ENCODE data around the gene SRSF9. TPM values are rescaled to one million over a fixed set of nuclear protein-coding genes. Genes with fewer than 3 reads are reported as not detected.

The SRSF9 gene
- total and polyA plus RNA-seq, 2 experiments from 2014 or later, result 154 to 329 TPM

DNA sequence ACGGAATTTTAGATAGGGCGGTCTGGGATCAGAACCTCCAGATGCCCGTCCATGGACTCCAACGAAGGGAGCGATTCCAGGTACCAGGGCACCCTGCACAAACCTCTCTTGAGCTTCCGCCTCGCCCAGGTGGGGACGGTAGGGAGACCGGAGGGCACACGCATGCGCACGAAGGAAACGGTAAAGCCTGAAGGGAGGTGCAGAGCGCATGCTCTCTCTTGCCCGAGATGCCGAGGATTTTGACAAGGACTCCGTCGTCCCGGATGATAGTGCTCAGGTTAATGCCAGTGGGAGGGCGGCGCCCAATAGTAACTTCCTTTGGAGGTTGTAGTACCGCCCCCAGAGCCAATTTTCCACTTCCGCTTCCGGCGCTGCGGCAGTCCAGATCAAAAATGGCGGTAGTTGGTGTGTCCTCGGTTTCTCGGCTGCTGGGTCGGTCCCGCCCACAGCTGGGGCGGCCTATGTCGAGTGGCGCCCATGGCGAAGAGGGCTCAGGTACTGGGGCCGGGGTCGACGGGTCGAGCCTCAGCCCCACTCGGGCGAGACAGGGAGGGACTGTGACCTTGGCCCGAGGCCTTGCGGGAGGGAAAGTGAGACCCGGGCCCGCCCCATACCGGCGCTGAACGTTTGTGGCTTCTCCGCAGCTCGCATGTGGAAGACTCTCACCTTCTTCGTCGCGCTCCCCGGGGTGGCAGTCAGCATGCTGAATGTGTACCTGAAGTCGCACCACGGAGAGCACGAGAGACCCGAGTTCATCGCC is 31.6 kb downstream of the SRSF9 start, which contains the start of gene COX6A1:
Gene COX6A1, plus strand, starts transcription at position 379 of the 760 bp plus-strand sequence. Its CDS starts 14 bp downstream, at position 393.
- H3F3A ChIP-seq (ENCODE audit: insufficient read depth), result peaks cover 13% of the 10 kb centered on the region; the same call in 1 of the 2 replicates
- H3K4me1 ChIP-seq (ENCODE audit: insufficient read depth), result peaks cover 18% of the 10 kb centered on the region
- H3K79me2 ChIP-seq (ENCODE audit: insufficient read depth), result peaks cover 49% of the 10 kb centered on the region
- no peak within 1 kb of the TSS for H3K27ac ChIP-seq
- no peak for TF ChIP-seq EZH2phosphoT487 (IDR thresholded peaks at IDR 0.05; ENCODE audit: insufficient read depth, low read depth)
- TF ChIP-seq EZH2 (IDR thresholded peaks at IDR 0.05; ENCODE audit: insufficient read depth, poor library complexity, severe bottlenecking), result no peak
- no peaks in the 10 kb centered on the region for H3K9me2 ChIP-seq (ENCODE audit: insufficient read depth)
- H3K9me3 ChIP-seq (ENCODE audit: low read depth), result no peaks in the 10 kb centered on the region
- peak within 1 kb of the TSS; percentile 78 for H3K4me3 ChIP-seq
- no peaks in the 10 kb centered on the region for H3K27me3 ChIP-seq (replicated peaks; ENCODE audit: insufficient read depth)
- H3K36me3 ChIP-seq (ENCODE audit: low read depth), result peaks cover 15% of the 10 kb centered on the region
- peak; percentile 99 for DNase-seq
- in situ Hi-C loops (cut with MboI), result no loop called here
- 1 to 2% methylated on average over 51 to 59 of the region's 59 CpGs for WGBS, 2 experiments (ENCODE audit: low coverage in 1 of 2, low lambda C conversion rate in 2 of 2, missing lambda C conversion rate in 2 of 2)
- peak within 1 kb of the TSS; percentile 99 for H2AFZ ChIP-seq
- no peaks in the 10 kb centered on the region for H4K20me1 ChIP-seq (ENCODE audit: insufficient read depth)
- peak within 1 kb of the TSS; percentile 87 for H3K4me2 ChIP-seq (ENCODE audit: unreplicated experiment)
- peak within 1 kb of the TSS; percentile 75 for H3K9ac ChIP-seq

DNA sequence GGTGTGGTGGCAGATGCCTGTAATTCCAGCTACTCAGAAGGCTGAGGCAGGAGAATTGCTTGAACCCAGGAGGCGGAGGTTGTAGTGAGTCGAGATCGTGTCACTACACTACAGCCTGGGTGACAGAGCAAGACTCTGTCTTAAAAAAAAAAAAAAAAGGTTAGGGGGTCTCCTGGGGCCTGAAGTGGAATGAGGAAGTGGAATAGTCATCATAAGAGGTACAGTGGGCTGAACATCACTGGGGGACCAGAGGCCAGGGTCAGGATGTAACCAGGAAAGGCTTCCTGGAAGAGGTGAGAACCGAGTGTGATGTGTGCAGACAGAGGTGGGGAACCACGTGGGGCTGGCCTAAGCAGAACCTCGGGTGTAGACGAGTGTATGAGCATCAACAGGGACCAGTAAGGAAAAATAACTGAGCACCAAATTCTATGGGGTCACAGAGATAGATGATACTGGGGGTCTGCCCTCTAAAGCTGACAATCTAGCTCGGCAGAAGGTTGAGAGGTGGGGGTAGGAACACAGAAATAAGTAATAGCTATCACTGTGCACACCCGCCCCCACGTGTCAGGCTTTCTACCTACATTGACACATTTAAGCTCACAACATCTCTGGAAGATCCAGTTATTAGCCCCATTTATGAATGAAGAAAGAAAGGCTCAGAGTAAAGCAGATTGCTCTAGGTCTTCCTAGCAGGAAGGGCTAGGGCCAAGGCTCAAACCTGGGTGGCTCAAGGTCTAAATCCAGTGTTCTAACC is 36.6 kb downstream of the SRSF9 start:
- Histone ChIP-seq H3K9ac (no peak overlapping the region), H3K79me2 (ENCODE audit: insufficient read depth) (peaks cover 5% of the 10 kb centered on the region), H3K9me3 (ENCODE audit: low read depth) (no peaks in the 10 kb centered on the region), H4K20me1 (ENCODE audit: insufficient read depth) (no peaks in the 10 kb centered on the region), H2AFZ (no peak overlapping the region), H3K4me3 (no peak overlapping the region), H3K4me1 (ENCODE audit: insufficient read depth) (peaks cover 3% of the 10 kb centered on the region; the same call in 1 of the 2 replicates), H3K36me3 (ENCODE audit: low read depth) (no peaks in the 10 kb centered on the region), H3K4me2 (ENCODE audit: unreplicated experiment) (no peak overlapping the region), H3K27me3 (replicated peaks; ENCODE audit: insufficient read depth) (no peaks in the 10 kb centered on the region), H3F3A (ENCODE audit: insufficient read depth) (no peaks in the 10 kb centered on the region), H3K9me2 (ENCODE audit: insufficient read depth) (no peaks in the 10 kb centered on the region), H3K27ac (no peak overlapping the region)
- WGBS, 2 experiments (ENCODE audit: low coverage in 1 of 2, low lambda C conversion rate in 2 of 2, missing lambda C conversion rate in 2 of 2), result 47 to 48% methylated on average over 10 of the region's 10 CpGs
- in situ Hi-C loops (cut with MboI), result no loop called here
- no peak for DNase-seq
- TF ChIP-seq EZH2 (IDR thresholded peaks at IDR 0.05; ENCODE audit: insufficient read depth, poor library complexity, severe bottlenecking), result no peak
- no peak for TF ChIP-seq EZH2phosphoT487 (IDR thresholded peaks at IDR 0.05; ENCODE audit: insufficient read depth, low read depth)

DNA sequence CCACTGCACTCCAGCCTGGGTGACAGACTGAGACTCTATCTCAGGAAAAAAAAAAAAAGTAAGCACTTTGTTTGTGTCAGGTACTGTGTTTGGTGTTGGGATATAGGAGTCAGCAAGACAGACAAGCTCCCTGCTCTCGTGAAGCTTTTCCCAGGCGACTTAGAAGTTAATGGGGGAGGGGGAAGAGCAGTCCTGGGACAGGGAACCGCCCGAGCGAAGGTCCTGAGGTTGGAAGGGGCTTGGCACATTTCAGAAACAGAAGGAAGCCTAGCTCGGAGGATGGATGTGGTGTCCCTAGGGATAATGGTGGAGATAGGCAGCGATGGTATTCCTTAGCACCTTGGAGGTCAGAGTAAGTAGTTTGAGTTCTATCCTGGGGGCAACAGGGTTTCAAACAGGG is 40.2 kb downstream of the SRSF9 start:
- Histone ChIP-seq H3K4me3 (no peak overlapping the region), H3K9ac (no peak overlapping the region), H3K9me3 (ENCODE audit: low read depth) (no peaks in the 10 kb centered on the region), H3K4me1 (ENCODE audit: insufficient read depth) (no peaks in the 10 kb centered on the region), H3K9me2 (ENCODE audit: insufficient read depth) (no peaks in the 10 kb centered on the region), H3K27ac (no peak overlapping the region), H2AFZ (no peak overlapping the region), H3K27me3 (replicated peaks; ENCODE audit: insufficient read depth) (no peaks in the 10 kb centered on the region), H3K36me3 (ENCODE audit: low read depth) (no peaks in the 10 kb centered on the region), H3K4me2 (ENCODE audit: unreplicated experiment) (no peak overlapping the region), H3K79me2 (ENCODE audit: insufficient read depth) (no peaks in the 10 kb centered on the region), H3F3A (ENCODE audit: insufficient read depth) (no peaks in the 10 kb centered on the region), H4K20me1 (ENCODE audit: insufficient read depth) (no peaks in the 10 kb centered on the region)
- in situ Hi-C loops (cut with MboI), result no loop called here
- no peak for DNase-seq
- TF ChIP-seq EZH2phosphoT487 (IDR thresholded peaks at IDR 0.05; ENCODE audit: insufficient read depth, low read depth) (no peak), EZH2 (IDR thresholded peaks at IDR 0.05; ENCODE audit: insufficient read depth, poor library complexity, severe bottlenecking) (no peak)
- 60 to 64% methylated on average over 7 of the region's 7 CpGs for WGBS, 2 experiments (ENCODE audit: low coverage in 1 of 2, low lambda C conversion rate in 2 of 2, missing lambda C conversion rate in 2 of 2)

DNA sequence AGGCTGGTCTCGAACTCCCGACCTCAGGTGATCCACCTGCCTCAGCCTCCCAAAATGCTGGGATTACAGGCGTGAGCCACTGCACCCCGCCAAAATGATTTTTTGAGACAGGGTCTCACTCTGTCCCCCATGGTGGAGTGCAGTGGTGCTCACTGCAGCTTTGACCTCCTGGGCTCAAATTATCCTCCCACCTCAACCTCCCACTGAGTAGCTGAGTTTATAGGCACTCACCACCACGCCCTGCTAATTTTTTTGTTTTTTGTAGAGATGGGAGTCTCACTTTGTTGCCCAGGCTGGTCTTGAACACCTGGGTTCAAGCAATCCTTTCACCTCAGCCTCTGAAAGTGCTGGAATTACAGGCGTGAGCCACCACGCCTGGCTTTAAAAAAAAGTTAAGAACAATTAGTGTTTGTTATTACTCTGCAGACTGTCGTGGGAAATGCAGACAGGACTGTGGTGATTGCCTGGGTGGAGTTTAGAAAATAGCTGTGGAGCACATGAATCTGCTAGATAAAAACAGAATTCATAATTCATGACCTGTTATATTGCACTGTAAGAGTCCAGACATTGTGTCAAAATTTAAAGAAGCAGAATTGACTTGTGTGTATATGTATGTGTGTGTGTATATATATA is 40.8 kb downstream of the SRSF9 start:
- H3K9me2 ChIP-seq (ENCODE audit: insufficient read depth), result no peaks in the 10 kb centered on the region
- no peak overlapping the region for H2AFZ ChIP-seq
- TF ChIP-seq EZH2 (IDR thresholded peaks at IDR 0.05; ENCODE audit: insufficient read depth, poor library complexity, severe bottlenecking), result no peak
- H3K27ac ChIP-seq, result no peak overlapping the region
- in situ Hi-C loops (cut with MboI), result no loop called here
- WGBS, 2 experiments (ENCODE audit: low coverage in 1 of 2, low lambda C conversion rate in 2 of 2, missing lambda C conversion rate in 2 of 2), result 37 to 59% methylated on average over 5 to 8 of the region's 8 CpGs
- no peaks in the 10 kb centered on the region for H3F3A ChIP-seq (ENCODE audit: insufficient read depth)
- no peaks in the 10 kb centered on the region for H3K36me3 ChIP-seq (ENCODE audit: low read depth)
- DNase-seq, result no peak
- H3K9me3 ChIP-seq (ENCODE audit: low read depth), result no peaks in the 10 kb centered on the region
- no peaks in the 10 kb centered on the region for H3K4me1 ChIP-seq (ENCODE audit: insufficient read depth)
- H3K4me2 ChIP-seq (ENCODE audit: unreplicated experiment), result no peak overlapping the region
- H3K9ac ChIP-seq, result no peak overlapping the region
- H3K4me3 ChIP-seq, result no peak overlapping the region
- no peaks in the 10 kb centered on the region for H3K27me3 ChIP-seq (replicated peaks; ENCODE audit: insufficient read depth)
- H3K79me2 ChIP-seq (ENCODE audit: insufficient read depth), result no peaks in the 10 kb centered on the region
- no peaks in the 10 kb centered on the region for H4K20me1 ChIP-seq (ENCODE audit: insufficient read depth)

Measured in GM23248 (cell line).